GM18951 (cell line): ENCODE measurements around the gene PLEK.
"Not testable (repeated sequence)": the region's sequence is repeated elsewhere in the genome, so short reads cannot be mapped to it uniquely, and the experiment has no call there.

Source experiments
- POLR2A ChIP-seq: IDR thresholded peaks from 4 replicates; pipeline ENCODE4 v1.6.1; 2011; ENCODE audit warnings: mild to moderate bottlenecking; ENCODE audit not compliant: insufficient read length, insufficient read depth; ENCODE audit errors: extremely low read depth
- in situ Hi-C: fragments of 300-500 bp; cut with MboI; formaldehyde crosslinking; loops from one replicate; pipeline ENCODE4 v1.12.0; 2022; ENCODE audit warnings: low sequenced_read_pairs, mixed read lengths, inconsistent platforms; ENCODE audit not compliant: unreplicated experiment

Gene PLEK

DNA sequence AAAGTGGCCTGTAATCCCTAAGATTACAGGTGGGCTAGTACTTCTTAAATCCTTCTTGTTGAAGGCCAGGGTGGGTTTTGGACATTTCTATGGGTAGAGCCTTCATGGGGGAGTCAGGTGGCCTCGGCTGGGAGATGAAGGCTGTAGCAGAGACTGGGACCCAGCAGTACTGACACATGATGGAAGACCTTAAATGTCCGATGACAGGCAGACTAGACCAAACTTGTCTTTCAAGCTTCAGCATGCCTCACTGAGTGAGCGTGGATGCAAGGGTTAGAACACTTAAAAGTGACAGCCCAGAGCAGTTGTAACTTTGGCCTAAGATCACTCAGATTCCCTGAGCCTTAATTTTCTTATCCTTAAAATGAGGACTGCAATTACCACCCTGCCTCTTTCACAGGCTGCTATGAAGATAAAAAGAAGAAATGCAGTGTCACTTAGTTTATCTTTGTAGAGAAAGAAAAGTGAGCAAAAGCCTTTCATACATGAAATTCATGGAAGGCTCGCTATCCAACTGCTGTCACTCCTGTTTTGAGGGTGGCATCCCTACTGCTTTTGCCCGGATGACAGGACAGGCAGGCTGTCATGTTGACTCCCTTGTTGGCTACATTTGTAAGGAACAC is 19.5 kb downstream of the PLEK start:
- in situ Hi-C loops: no loop called here
- TF ChIP-seq POLR2A: no peak

DNA sequence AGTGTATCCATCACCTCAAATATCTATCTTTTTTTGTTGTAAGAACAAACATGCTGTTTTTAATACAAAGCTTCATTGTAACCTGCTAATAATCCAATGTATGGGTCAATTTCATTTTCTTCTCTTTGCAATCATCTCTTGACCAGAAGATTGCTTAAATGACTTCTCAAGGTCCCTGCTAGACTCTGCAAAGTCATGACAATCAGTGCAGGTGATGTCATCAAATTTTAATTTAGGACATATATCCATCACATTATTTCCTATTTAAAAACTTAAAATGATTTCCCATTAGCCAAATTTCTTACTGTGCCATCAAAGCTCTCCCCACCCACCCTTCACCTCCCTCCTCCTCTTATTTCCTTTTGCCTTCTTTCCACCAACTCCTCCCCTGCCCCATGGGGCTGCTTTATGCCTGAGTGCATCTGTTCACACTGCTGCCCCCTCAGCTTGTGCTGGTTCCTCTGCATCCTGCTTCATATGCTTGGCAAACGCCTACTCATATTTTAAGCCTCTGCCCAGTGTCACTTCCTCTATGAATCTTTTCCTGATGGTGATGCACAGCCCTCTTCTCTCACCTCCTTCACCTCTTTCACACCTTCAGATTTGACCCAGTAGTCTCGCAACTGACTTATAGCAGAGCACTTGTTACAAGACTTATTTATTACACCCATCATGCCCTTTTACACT is 20.3 kb downstream of the PLEK start:
- no peak for TF ChIP-seq POLR2A
- in situ Hi-C loops: no loop called here

DNA sequence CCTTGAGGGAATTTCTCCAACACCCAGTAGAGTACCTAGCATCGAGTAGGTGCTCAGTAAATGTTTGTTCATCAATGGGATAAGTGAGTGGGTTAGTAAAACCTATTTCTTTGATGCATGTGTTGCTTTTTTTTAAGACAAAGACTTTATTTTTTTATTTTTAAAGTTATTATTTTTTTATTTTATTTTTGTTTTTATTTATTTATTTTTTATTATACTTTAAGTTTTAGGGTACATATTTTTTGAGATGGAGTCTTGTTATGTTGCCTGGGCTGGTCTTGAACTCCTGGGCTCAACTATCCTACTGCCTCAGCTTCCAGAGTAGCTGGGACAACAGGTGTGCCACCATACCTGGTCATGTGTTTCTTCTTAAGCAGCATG is 20.8 kb downstream of the PLEK start:
- no peak for TF ChIP-seq POLR2A

DNA sequence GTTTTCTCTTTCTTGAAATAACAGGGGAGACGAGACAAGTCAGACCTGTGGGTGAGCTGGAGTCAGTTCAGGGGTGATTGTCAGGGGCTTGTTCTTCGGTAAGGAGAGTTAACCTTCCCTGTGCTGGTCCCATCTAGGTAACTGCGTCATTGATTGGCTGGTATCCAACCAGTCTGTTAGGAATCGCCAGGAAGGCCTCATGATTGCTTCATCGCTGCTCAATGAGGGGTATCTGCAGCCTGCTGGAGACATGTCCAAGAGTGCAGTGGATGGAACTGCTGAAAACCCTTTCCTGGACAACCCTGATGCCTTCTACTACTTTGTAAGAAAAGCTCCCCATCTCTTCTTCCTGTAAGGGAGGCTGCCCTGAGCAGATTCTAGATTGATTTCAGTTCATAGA is 21.3 kb downstream of the PLEK start:
- in situ Hi-C loops: no loop called here
- TF ChIP-seq POLR2A: no peak

More for the DNA sequence above, 20.8 kb downstream of the PLEK start:
- in situ Hi-C loops: no loop called here

DNA sequence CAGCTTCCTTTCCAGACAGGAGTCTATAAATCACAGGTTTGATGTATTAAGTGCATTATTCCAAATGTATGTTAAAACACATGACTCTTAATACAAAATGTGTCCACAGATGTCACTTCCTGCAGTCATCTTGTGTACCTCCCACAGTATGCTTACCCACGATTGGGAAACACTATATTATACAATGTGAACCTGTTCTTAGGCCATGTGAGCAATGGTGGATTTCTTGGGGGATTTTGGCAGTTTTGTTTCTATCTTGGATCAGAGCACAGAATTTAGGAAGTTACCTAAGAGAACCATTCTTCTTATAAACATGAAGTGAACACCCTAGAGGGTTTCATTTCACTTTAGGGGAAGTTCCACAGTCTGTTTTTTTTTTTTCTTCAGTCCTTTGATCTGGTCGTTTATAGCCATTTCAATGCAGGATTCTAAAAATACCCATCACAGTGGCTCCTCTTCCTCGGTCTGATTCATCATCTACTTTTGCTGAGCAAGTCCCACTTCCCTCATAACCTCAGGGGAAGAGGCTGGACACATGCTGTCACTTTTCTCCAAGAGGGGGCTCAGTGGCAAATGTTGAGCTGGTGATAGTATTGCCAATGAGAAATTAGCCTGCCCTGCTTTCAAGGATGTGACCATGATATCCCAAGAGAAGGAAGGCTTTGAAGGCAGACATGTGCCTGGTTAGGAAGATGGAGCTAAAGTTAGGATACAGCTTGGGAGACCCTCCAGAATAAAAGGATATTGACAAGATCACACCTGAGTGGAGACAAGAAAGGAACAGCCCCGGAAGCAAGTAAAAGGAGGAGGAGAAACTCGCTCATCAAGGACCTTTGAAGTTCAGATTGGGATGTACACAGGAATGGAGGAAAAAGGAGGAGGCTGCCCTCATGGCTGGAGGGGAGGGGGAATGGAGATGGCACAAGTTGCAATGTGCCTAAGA is 22.6 kb downstream of the PLEK start:
- no peak for TF ChIP-seq POLR2A
- in situ Hi-C loops: no loop called here

DNA sequence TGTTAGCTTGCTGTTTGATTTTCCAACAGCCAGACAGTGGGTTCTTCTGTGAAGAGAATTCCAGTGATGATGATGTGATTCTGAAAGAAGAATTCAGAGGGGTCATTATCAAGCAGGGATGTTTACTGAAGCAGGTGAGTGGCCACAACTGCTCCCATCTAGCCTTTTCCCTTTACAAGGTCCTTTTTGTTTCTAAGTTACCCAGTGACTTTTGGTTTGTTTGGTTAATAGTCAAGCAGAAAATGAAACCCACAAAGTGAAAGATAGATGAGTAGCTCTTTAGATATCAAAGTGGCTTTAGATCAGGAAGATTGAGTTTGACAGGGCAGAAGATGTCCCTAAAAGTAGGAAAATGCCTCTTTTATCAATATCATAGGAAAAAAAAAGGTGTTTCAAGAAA is 23.3 kb downstream of the PLEK start:
- TF ChIP-seq POLR2A: no peak
- in situ Hi-C loops: no loop called here

DNA sequence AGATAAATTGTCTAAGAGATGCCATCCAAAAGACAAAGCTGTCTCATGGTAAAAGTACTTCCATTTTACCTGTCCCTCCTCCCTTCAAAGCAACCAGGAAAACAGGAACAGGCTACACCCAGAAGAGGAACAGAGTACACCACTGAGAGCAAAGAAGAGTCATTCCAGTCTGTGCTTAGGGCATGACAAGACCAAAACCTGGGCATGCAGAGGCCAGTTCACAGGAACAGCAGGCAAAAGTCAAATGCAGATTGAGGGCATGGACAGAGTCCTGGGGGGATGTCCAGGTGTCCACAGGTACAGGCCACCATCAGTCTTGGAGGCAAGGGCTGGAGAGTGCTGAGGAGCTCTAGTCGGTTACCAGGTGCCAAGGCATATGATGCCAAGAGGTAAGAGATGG is 23.7 kb downstream of the PLEK start:
- in situ Hi-C loops: no loop called here
- peak; percentile 30 for TF ChIP-seq POLR2A

DNA sequence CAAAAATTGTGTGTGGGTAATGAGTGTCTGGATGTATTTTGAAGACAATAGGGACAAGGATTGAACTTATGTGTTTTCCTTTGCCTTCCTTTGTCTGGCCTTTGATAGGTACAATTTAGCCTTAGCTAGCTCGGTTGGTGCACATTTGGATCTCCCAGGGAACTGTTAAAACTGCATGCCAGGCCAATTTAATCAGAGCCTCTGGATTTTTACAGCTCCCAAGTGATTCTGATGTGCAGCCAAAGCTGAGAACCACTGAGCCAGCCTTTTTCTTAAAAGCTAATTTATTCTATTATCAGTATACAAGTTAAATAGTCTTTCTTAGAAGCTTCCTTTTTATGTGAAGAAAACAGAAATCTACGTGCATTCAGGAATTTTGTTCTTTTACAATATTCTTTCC is 25.0 kb downstream of the PLEK start:
- TF ChIP-seq POLR2A: no peak

DNA sequence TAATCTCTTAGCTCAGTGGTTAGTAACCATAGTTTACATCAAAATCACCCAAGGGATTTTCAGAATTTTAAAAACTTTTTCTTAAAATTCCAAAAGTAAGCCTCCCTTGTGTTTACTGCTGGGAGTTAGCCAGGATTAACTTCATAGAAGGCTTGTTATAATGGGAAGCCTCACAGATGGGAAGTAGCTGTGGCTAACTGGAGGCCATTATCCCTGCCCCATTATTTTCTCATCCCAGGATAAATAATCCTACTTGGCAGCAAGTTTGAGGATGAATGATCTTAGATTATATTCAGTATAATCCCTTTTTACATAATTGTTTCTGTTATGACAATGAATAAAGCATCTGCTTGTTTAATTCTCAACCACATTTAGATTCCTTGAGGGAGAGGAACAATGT is 25.5 kb downstream of the PLEK start:
- in situ Hi-C loops: no loop called here
- no peak for TF ChIP-seq POLR2A

More for the DNA sequence above, 25.0 kb downstream of the PLEK start:
- in situ Hi-C loops: no loop called here

DNA sequence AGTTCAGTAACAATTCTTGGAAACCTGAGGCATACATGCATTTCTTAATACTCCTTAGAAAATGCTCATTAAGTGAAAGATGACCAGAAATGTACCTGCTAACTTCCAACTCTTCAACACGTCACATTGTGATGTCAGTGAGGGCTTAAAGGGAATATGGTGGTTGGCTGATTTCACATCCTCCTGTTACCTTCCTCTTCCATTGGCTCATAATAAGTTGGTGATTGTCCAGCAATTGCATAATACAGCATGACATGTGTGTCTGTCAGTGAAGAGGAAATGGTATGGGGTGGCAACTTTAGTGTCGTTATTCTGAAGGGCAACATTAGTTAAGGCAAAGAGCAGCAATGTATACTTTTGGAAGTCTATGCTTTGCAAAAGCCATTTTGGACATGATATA is 26.0 kb downstream of the PLEK start:
- no peak for TF ChIP-seq POLR2A
- in situ Hi-C loops: no loop called here

DNA sequence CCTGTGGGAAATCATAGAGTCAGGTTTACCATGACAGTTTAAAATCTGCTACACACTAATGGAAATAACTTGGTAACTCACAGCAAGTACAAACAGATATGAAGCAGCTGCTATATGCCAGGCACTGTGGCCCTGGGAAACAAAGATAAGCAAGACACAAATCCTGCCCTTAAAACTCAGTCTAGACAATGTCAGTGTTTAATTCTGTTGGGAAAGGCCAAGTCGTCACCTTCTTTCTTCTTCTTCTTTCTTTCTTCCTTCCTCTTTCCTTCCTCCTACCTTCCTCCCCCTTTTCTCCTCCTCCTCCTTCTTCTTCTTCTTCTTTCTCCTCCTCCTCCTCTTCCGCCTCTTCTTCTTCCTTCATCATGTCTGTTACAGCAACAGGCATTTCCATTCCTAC is 26.8 kb downstream of the PLEK start:
- no peak for TF ChIP-seq POLR2A
- in situ Hi-C loops: no loop called here

DNA sequence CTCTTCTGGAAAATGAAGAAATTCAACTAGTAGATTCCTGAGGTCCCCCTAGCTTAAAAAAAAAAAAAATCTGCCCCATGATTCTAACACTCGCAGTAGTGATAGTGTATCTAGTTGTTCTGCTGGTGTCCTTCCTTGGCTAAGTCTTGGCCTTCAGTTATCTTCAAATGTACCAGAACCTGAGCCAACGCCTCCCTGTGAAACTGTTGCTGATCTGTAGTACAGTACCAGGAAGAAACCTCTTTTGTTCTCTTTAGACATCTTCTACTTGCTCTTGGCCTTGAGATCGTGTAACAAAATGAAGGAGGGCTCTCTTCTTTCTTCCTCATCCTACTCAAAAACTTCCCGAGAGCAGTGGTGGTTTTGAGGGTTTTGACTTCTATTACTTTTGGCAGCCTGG is 31.0 kb downstream of the PLEK start:
- in situ Hi-C loops: no loop called here
- TF ChIP-seq POLR2A: no peak

DNA sequence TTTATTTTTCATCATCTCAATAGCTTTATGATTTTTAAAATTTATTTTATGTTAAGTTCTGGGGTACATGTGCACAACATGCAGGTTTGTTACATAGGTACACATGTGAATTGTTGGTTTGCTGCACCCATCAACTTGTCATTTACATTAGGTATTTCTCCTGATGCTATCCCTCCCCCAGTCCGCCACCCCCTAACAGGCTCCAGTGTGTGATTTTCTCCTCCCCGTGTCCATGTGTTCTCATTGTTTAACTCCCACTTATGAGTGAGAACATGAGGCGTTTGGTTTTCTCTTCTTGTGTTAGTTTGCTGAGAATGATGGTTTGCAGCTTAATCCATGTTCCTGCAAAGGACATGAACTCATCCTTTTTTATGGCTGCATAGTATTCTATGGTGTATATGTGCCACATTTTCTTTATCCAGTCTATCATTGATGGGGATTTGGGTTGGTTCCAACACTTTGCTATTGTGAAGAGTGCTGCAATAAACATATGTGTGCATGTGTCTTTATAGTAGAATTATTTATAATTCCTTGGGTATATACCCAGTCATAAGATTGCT is 32.7 kb downstream of the PLEK start:
- in situ Hi-C loops: not testable (repeated sequence)
